Natural killer cell (primary cell): ENCODE measurements around the gene GPC1. TPM values are rescaled to one million over a fixed set of nuclear protein-coding genes. Genes with fewer than 3 reads are reported as not detected.

Experiments
- ATAC-seq, 3 donors: fragments of 150-1000 bp in 2 of 3; fragments of 200-7000 bp in 1 of 3; cut with Tn5 transposase; 1 replicate in 1 of 3; 2 replicates in 2 of 3; pipeline ENCODE4 v1.10.0; 2021; ENCODE audit warnings: mild to moderate bottlenecking in 2 of 3, moderate library complexity in 2 of 3
- DNase-seq, 2 donors: peaks; one replicate each; pipeline versions ENCODE4 v3.0.0 to v3.0.0-alpha.2; 2013 to 2021; ENCODE audit warnings: mixed read lengths in 1 of 2
- H3K27ac ChIP-seq: one replicate; pipeline ENCODE4 v1.5.1; 2013; ENCODE audit warnings: mild to moderate bottlenecking, low read length
- H3K27me3 ChIP-seq: one replicate; pipeline ENCODE4 v1.6.1; 2013; ENCODE audit warnings: low read length; ENCODE audit not compliant: control insufficient read depth, insufficient read depth
- H3K36me3 ChIP-seq: one replicate; pipeline ENCODE4 v1.6.1; 2013; ENCODE audit warnings: low read length; ENCODE audit not compliant: control insufficient read depth, insufficient read depth
- H3K4me1 ChIP-seq: one replicate; pipeline ENCODE4 v1.6.1; 2013; ENCODE audit warnings: low read length; ENCODE audit not compliant: control insufficient read depth, insufficient read depth
- H3K4me3 ChIP-seq: one replicate; pipeline ENCODE4 v1.5.1; 2013; ENCODE audit warnings: low read length
- H3K9me3 ChIP-seq: one replicate; pipeline ENCODE4 v1.6.1; 2013; ENCODE audit warnings: low read length; ENCODE audit not compliant: control insufficient read depth, insufficient read depth
- H3K27ac Mint-ChIP-seq, 2 donors: one replicate each; pipeline ENCODE4 v1.8.0; 2022; ENCODE audit warnings: mild to moderate bottlenecking in 2 of 2, mixed read lengths in 2 of 2, moderate library complexity in 1 of 2
- H3K27me3 Mint-ChIP-seq, 2 donors: one replicate each; pipeline ENCODE4 v1.8.0; 2022; ENCODE audit warnings: low read depth in 2 of 2, mixed read lengths in 2 of 2
- H3K36me3 Mint-ChIP-seq: one replicate; pipeline ENCODE4 v1.8.0; 2022; ENCODE audit warnings: mixed read lengths
- H3K4me1 Mint-ChIP-seq, 2 donors: one replicate each; pipeline ENCODE4 v1.8.0; 2022; ENCODE audit warnings: mixed read lengths in 2 of 2
- H3K4me3 Mint-ChIP-seq: one replicate; pipeline ENCODE4 v1.8.0; 2022; ENCODE audit warnings: mild to moderate bottlenecking, moderate library complexity, mixed read lengths
- H3K9me3 Mint-ChIP-seq, 2 donors: one replicate each; pipeline ENCODE4 v1.8.0; 2022; ENCODE audit warnings: mixed read lengths in 2 of 2
- CTCF ChIP-seq: fragments of 200-600 bp; IDR thresholded peaks from one replicate; pipeline ENCODE4 v1.8.0; 2022; ENCODE audit warnings: antibody characterized with exemption
- WGBS: methylation state at CpG from one replicate; pipeline ENCODE4 v1.1.7; 2013; ENCODE audit warnings: missing lambda C conversion rate; ENCODE audit not compliant: insufficient coverage; 5-methylcytosine and 5-hydroxymethylcytosine counted together
- intact Hi-C: fragments of 100-400 bp; cut with micrococcal nuclease; formaldehyde crosslinking; loops from one replicate; pipeline ENCODE4 v1.14.2; 2022
- total RNA-seq, 4 donors: library from RNA; stranded (reverse); fragments of 120-200 nt in 1 of 4; gene quantifications; one replicate each; pipeline versions ENCODE4 v1.2.3 to v1.2.4, GENCODE V29; 2013 to 2022

The GPC1 gene
- total RNA-seq, 3 donors from 2014 or later (not counting 1 experiment from before 2014, with no cell fraction given), result 0.79 to 1.4 (median 0.94) TPM

DNA sequence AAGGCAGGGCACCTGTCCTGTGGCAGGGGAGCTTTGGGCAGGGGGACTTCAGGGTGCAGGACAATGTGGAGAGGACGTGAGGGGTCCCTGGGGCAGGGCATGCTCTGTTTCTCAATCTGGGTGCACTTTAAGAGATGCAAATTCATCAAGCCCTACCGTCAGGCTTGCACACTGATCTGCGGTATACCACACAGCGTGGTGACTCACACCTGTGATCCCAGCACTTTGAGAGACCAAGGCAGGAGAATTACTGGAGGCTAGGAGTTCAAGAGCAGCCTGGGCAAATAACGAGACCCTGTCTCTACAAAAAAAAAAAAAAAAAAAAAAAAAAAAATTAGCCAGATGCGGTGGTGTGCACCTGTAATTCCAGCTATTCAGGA is 10.2 kb upstream of the GPC1 start:
- no peak for ATAC-seq
- no peak overlapping the region for H3K4me3 ChIP-seq

GRCh38 chr2:240425697-240426096 is 9.8 kb upstream of the GPC1 start:
- peaks cover 0 to 19% of the 10 kb centered on the region in 2 donors for H3K27me3 Mint-ChIP-seq
- TF ChIP-seq CTCF, result no peak
- WGBS, result 88% methylated on average over 5 of the region's 5 CpGs
- no peak for DNase-seq
- Histone ChIP-seq H3K4me1 (no peaks in the 10 kb centered on the region), H3K4me3 (no peak overlapping the region), H3K9me3 (peaks cover 7% of the 10 kb centered on the region), H3K27ac (no peak overlapping the region), H3K36me3 (no peaks in the 10 kb centered on the region), H3K27me3 (no peaks in the 10 kb centered on the region)
- ATAC-seq, result no peak
- no peaks in the 10 kb centered on the region for H3K9me3 Mint-ChIP-seq
- intact Hi-C loops, result no loop called here
- H3K36me3 Mint-ChIP-seq, result no peaks in the 10 kb centered on the region
- no peaks in the 10 kb centered on the region for H3K4me1 Mint-ChIP-seq
- no peak overlapping the region for H3K4me3 Mint-ChIP-seq
- no peak overlapping the region for H3K27ac Mint-ChIP-seq

More for the DNA sequence above, 10.2 kb upstream of the GPC1 start:
- intact Hi-C loops, result no loop called here
- no peak for TF ChIP-seq CTCF
- Histone ChIP-seq H3K27ac (no peak overlapping the region), H3K9me3 (peaks cover 7% of the 10 kb centered on the region), H3K36me3 (no peaks in the 10 kb centered on the region), H3K4me1 (no peaks in the 10 kb centered on the region), H3K27me3 (no peaks in the 10 kb centered on the region)
- Mint-ChIP-seq H3K36me3 (no peaks in the 10 kb centered on the region), H3K9me3 (no peaks in the 10 kb centered on the region), H3K4me1 (no peaks in the 10 kb centered on the region), H3K27ac (no peak overlapping the region), H3K27me3 (peaks cover 0 to 19% of the 10 kb centered on the region in 2 donors), H3K4me3 (no peak overlapping the region)
- 88% methylated on average over 6 of the region's 6 CpGs for WGBS
- DNase-seq, result no peak

DNA sequence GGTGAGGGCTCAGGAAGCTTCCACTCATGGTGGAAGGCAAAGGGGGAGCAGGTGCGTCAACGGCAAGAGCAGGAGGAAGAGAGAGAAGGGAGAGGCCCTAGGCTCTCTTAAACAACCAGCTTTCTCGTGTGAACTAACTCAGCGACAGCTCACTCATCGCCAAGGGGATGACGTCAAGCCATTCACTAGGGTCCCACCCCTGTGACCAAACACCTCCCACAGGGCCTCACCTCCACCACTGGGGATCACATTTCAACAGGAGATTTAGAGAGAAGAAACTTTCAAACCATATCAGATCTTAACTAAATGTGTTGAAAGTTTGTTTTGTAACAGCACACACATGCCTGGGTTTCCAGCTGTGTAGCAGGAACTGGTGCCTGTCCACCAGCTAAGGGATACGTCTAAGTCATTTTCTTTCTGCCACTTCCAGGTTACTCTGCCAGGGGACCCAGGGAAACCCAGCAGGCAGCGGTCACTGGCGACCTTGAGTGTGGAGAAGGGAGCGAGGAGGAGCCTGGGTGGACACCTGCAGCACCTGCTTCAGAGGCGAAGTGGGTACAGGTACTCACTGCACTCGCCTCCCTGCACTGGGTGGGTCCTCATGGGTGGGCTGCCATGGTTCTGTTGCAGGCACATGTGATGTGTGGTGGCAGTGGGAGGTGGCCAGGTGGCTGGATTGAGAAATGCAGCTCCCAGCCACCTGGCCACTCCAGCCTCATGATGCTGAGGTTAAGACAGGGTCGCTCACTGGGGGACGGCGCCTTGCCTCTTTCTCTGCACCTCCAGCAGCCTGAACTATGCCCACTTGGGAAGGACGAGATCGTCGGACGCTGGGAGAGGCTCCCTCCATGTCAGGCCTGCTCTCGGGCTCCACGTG is 8.4 kb upstream of the GPC1 start:
- Mint-ChIP-seq H3K36me3 (no peaks in the 10 kb centered on the region), H3K9me3 (no peaks in the 10 kb centered on the region), H3K27me3 (peaks cover 3 to 19% of the 10 kb centered on the region in 2 donors), H3K4me1 (no peaks in the 10 kb centered on the region), H3K4me3 (no peak overlapping the region), H3K27ac (no peak overlapping the region)
- no peak overlapping the region for H3K4me3 ChIP-seq
- ATAC-seq (no peak), DNase-seq (no peak)
- intact Hi-C loops, result no loop called here
- H3K27ac ChIP-seq, result no peak overlapping the region
- H3K4me1 ChIP-seq, result no peaks in the 10 kb centered on the region
- H3K36me3 ChIP-seq, result no peaks in the 10 kb centered on the region
- no peaks in the 10 kb centered on the region for H3K9me3 ChIP-seq
- WGBS, result 69% methylated on average over 21 of the region's 21 CpGs
- no peak for TF ChIP-seq CTCF
- H3K27me3 ChIP-seq, result no peaks in the 10 kb centered on the region
